HCT116 (cell line): ENCODE data around the gene EPB41L5. TPM values are rescaled to one million over a fixed set of nuclear protein-coding genes. Genes with fewer than 3 reads are reported as not detected.

Experiments used
- ATAC-seq: fragments of 200-7000 bp; cut with Tn5 transposase; 2 replicates; pipeline ENCODE4 v1.9.1; 2020; ENCODE audit warnings: mild to moderate bottlenecking, moderate library complexity
- BruUV-seq: library from RNA; stranded (reverse); fragments of 400-500 nt; replicated peaks from 2 replicates; lab custom pipeline; 2021; lab: Mats Ljungman, UMichigan
- CTCF ChIA-PET: fragments of 300-600 bp; sonication (Branson Sonifier 250); formaldehyde crosslinking; loops from one replicate; lab custom pipeline; 2021; ENCODE audit warnings: antibody characterized with exemption; lab: Charles Lee
- POLR2A ChIA-PET: fragments of 300-600, 350-600 bp; sonication (Branson Sonifier 250); formaldehyde crosslinking; loops from one replicate; lab custom pipeline; 2021; ENCODE audit warnings: antibody characterized with exemption; lab: Charles Lee
- RAD21 ChIA-PET, 2 experiments: fragments of 300-600 bp; sonication (Branson Sonifier 250); formaldehyde crosslinking; loops; one replicate each; lab custom pipeline; 2023; ENCODE audit warnings: low total read pairs in 2 of 2; ENCODE audit not compliant: uncharacterized antibody in 2 of 2, unreplicated experiment in 2 of 2, low non-redundant PET in 1 of 2; lab: Charles Lee
- DNase-seq: peaks from one replicate; pipeline ENCODE4 v3.0.0-alpha.2; 2010; ENCODE audit warnings: low read depth, low spot score
- H2AFZ ChIP-seq: fragments of 200-600 bp; shearing (Covaris generic), sonication (generic); 2 replicates; pipeline ENCODE4 v1.6.1; 2017; ENCODE audit warnings: low read depth, mixed run types, mixed read lengths, antibody characterized with exemption, low read length; ENCODE audit not compliant: poor library complexity, severe bottlenecking
- H3K27ac ChIP-seq: 2 replicates; pipeline ENCODE4 v1.5.1; 2012; ENCODE audit warnings: low read depth, low read length
- H3K27me3 ChIP-seq: fragments of 200-600 bp; sonication (generic); 2 replicates; pipeline ENCODE4 v1.6.1; 2016; ENCODE audit warnings: mixed run types, low read length, mixed read lengths; ENCODE audit not compliant: insufficient read depth
- H3K36me3 ChIP-seq, 2 experiments: fragments of 200-500 bp in 1 of 2; fragments of 200-600 bp in 1 of 2; sonication (Bioruptor generic) in 1 of 2; sonication (generic) in 1 of 2; 2 replicates each; pipeline versions ENCODE4 v1.5.1 to v1.6.1; 2014 to 2016; ENCODE audit warnings: low read length in 2 of 2, inconsistent platforms in 1 of 2, mixed read lengths in 1 of 2, mixed run types in 1 of 2; ENCODE audit not compliant: insufficient read depth in 2 of 2, control insufficient read depth in 1 of 2
- H3K4me1 ChIP-seq, 2 experiments: fragments of 200-600 bp in 1 of 2; sonication (generic) in 1 of 2; 2 replicates each; pipeline versions ENCODE4 v1.5.1 to v1.6.1; 2012 to 2017; ENCODE audit warnings: low read length in 2 of 2, inconsistent platforms in 1 of 2, mild to moderate bottlenecking in 1 of 2, mixed read lengths in 1 of 2, mixed run types in 1 of 2, moderate library complexity in 1 of 2; ENCODE audit not compliant: insufficient read depth in 2 of 2, control insufficient read depth in 1 of 2
- H3K4me2 ChIP-seq: fragments of 200-600 bp; sonication (generic); 2 replicates; pipeline ENCODE4 v1.6.1; 2017; ENCODE audit warnings: mixed run types, low read length, mixed read lengths
- H3K4me3 ChIP-seq, 2 experiments: fragments of 200-600 bp in 1 of 2; sonication (generic) in 1 of 2; replicated peaks in 1 of 2; 2 replicates each; pipeline ENCODE4 v1.5.1; 2011 to 2016; ENCODE audit warnings: low read length in 2 of 2, control low read depth in 1 of 2, low read depth in 1 of 2, mild to moderate bottlenecking in 1 of 2, mixed read lengths in 1 of 2, mixed run types in 1 of 2
- H3K79me2 ChIP-seq: fragments of 200-600 bp; sonication (generic); 2 replicates; pipeline ENCODE4 v1.6.1; 2017; ENCODE audit warnings: mild to moderate bottlenecking, mixed run types, low read length, moderate library complexity, mixed read lengths; ENCODE audit not compliant: insufficient read depth
- H3K9ac ChIP-seq: fragments of 200-600 bp; sonication (generic); 2 replicates; pipeline ENCODE4 v1.6.1; 2016; ENCODE audit warnings: low read length, mixed read lengths
- H3K9me2 ChIP-seq: fragments of 200-600 bp; sonication (generic), shearing (Covaris generic); 2 replicates; pipeline ENCODE4 v1.6.1; 2017; ENCODE audit warnings: mixed run types, mild to moderate bottlenecking, moderate library complexity; ENCODE audit not compliant: insufficient read depth
- H3K9me3 ChIP-seq, 2 experiments: fragments of 200-500 bp in 1 of 2; fragments of 200-600 bp in 1 of 2; sonication (Bioruptor generic) in 1 of 2; sonication (generic) in 1 of 2; 2 replicates each; pipeline ENCODE4 v1.6.1; 2014 to 2017; ENCODE audit warnings: low read length in 2 of 2, mixed read lengths in 2 of 2, inconsistent platforms in 1 of 2, low read depth in 1 of 2, mild to moderate bottlenecking in 1 of 2, mixed run types in 1 of 2, moderate library complexity in 1 of 2; ENCODE audit not compliant: control insufficient read depth in 1 of 2, insufficient read depth in 1 of 2
- H4K20me1 ChIP-seq: fragments of 200-600 bp; sonication (generic), shearing (Covaris generic); 2 replicates; pipeline ENCODE4 v1.6.1; 2017; ENCODE audit warnings: mixed run types, mild to moderate bottlenecking, moderate library complexity; ENCODE audit not compliant: insufficient read depth
- CBX3 ChIP-seq: IDR thresholded peaks from 2 replicates; pipeline ENCODE4 v1.6.1; 2012; ENCODE audit warnings: low read depth
- CEBPB ChIP-seq: IDR thresholded peaks from 2 replicates; pipeline ENCODE4 v1.6.1; 2012; ENCODE audit warnings: low read depth
- EGR1 ChIP-seq: IDR thresholded peaks from 2 replicates; pipeline ENCODE4 v1.6.1; 2012; ENCODE audit warnings: low read depth
- ELF1 ChIP-seq: IDR thresholded peaks from 2 replicates; pipeline ENCODE4 v1.6.1; 2012; ENCODE audit warnings: low read depth, borderline replicate concordance
- EZH2 ChIP-seq: fragments of 200-600 bp; sonication (generic); IDR thresholded peaks from 2 replicates; pipeline ENCODE4 v1.6.1; 2017; ENCODE audit warnings: antibody characterized with exemption, mixed run types
- EZH2phosphoT487 ChIP-seq: fragments of 200-600 bp; IDR thresholded peaks from 2 replicates; pipeline ENCODE4 v1.6.1; 2018; ENCODE audit warnings: antibody characterized with exemption, borderline replicate concordance
- JUND ChIP-seq: IDR thresholded peaks from 2 replicates; pipeline ENCODE4 v1.6.1; 2012
- POLR2A ChIP-seq: IDR thresholded peaks from 2 replicates; pipeline ENCODE4 v1.7.0; 2011; ENCODE audit warnings: borderline replicate concordance; ENCODE audit not compliant: insufficient read depth, insufficient read length; ENCODE audit errors: extremely low read depth
- POLR2AphosphoS5 ChIP-seq: IDR thresholded peaks from 2 replicates; pipeline ENCODE4 v1.6.1; 2011; ENCODE audit warnings: mild to moderate bottlenecking, low read depth, low read length, moderate library complexity
- SRF ChIP-seq: IDR thresholded peaks from 2 replicates; pipeline ENCODE4 v1.6.1; 2012; ENCODE audit warnings: low read depth
- TCF7L2 ChIP-seq: IDR thresholded peaks from 2 replicates; pipeline ENCODE4 v1.7.0; 2011; ENCODE audit warnings: borderline replicate concordance, inconsistent platforms; ENCODE audit not compliant: insufficient read depth, insufficient read length; ENCODE audit errors: extremely low read depth
- ZFX ChIP-seq: fragments of 450-650 bp; IDR thresholded peaks from 2 replicates; pipeline ENCODE4 v1.6.1; 2017
- ZNF274 ChIP-seq: fragments of 200-500 bp; sonication (Bioruptor generic); IDR thresholded peaks from 2 replicates; pipeline ENCODE4 v1.6.1; 2014; ENCODE audit warnings: mild to moderate bottlenecking, low read depth, low read length, inconsistent platforms
- intact Hi-C: fragments of 100-400 bp; cut with micrococcal nuclease; formaldehyde crosslinking; loops from 2 replicates; pipeline ENCODE4 v1.10.0; 2022
- total RNA-seq: library from RNA; stranded (reverse); gene quantifications from one replicate; pipeline ENCODE4 v1.2.1, GENCODE V29; 2021; ENCODE audit not compliant: unreplicated experiment
- TF ChIP-seq, protein P1 (sequence below): IDR thresholded peaks from 2 replicates; pipeline ENCODE4 v1.6.1; 2012
- TF ChIP-seq, protein P2 (sequence below), 3 experiments: fragments of 200-600 bp in 1 of 3; sonication (generic) in 1 of 3; IDR thresholded peaks in 2 of 3; conservative IDR thresholded peaks in 1 of 3; 2 replicates each; pipeline ENCODE4 v1.5.1; 2012 to 2017; ENCODE audit warnings: low read depth in 2 of 3, low read length in 2 of 3, antibody characterized with exemption in 1 of 3, borderline replicate concordance in 1 of 3, control low read depth in 1 of 3, mild to moderate bottlenecking in 1 of 3, mixed read lengths in 1 of 3, mixed run types in 1 of 3, moderate library complexity in 1 of 3; ENCODE audit not compliant: insufficient read depth in 1 of 3
- TF ChIP-seq, protein P3 (sequence below): IDR thresholded peaks from 2 replicates; pipeline ENCODE4 v1.6.1; 2011; ENCODE audit warnings: mild to moderate bottlenecking, low read length, moderate library complexity; ENCODE audit not compliant: insufficient replicate concordance; ENCODE audit errors: extremely low read depth
- TF ChIP-seq, protein P4 (sequence below): IDR thresholded peaks from 2 replicates; pipeline ENCODE4 v1.6.1; 2012

EPB41L5 gene
- total RNA-seq, 1 experiment from 2014 or later: 14.7 TPM

DNA sequence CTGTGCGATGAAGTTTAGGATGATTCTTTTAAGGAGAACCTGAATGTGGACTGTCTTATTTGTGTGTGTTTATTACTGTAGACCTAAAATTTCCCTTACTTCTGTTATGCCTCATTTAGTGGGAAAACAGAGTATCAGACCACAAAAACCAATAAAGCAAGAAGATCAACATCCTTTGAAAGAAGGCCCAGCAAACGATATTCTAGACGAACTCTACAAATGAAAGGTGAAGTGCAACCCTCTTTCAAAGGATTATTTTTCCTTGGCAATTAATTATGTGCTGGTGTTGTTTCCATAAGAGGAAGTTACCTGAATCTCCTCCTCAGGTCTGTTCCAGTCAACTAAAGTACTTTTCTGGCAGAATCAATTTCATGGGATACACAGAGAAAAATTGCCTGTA, 78.6 kb downstream of the EPB41L5 start:
- RAD21 ChIA-PET: no interaction called here
- ATAC-seq (no peak), DNase-seq (no peak)
- no peaks in the 10 kb centered on the region for H4K20me1 ChIP-seq
- TF ChIP-seq ZNF274 (no peak), CBX3 (no peak), TCF7L2 (no peak), EGR1 (no peak), JUND (no peak), POLR2A (no peak), ZFX (no peak), SRF (no peak), EZH2phosphoT487 (no peak)
- TF ChIP-seq, protein P1, sequence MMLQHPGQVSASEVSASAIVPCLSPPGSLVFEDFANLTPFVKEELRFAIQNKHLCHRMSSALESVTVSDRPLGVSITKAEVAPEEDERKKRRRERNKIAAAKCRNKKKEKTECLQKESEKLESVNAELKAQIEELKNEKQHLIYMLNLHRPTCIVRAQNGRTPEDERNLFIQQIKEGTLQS: no peak
- no peak overlapping the region for H3K9ac ChIP-seq
- H3K4me3 ChIP-seq: no peak overlapping the region
- no peaks in the 10 kb centered on the region for H3K9me2 ChIP-seq
- BruUV-seq: no TSS peak
- H3K27ac ChIP-seq: no peak overlapping the region
- POLR2A ChIA-PET: no interaction called here
- no peak overlapping the region for H2AFZ ChIP-seq
- intact Hi-C loops: no loop called here
- H3K9me3 ChIP-seq: no peaks in the 10 kb centered on the region
- CTCF ChIA-PET: no interaction called here
- H3K27me3 ChIP-seq: no peaks in the 10 kb centered on the region
- H3K4me1 ChIP-seq: no peaks in the 10 kb centered on the region
- no peaks in the 10 kb centered on the region for H3K79me2 ChIP-seq
- H3K4me2 ChIP-seq: no peak overlapping the region
- H3K36me3 ChIP-seq: no peaks in the 10 kb centered on the region

DNA sequence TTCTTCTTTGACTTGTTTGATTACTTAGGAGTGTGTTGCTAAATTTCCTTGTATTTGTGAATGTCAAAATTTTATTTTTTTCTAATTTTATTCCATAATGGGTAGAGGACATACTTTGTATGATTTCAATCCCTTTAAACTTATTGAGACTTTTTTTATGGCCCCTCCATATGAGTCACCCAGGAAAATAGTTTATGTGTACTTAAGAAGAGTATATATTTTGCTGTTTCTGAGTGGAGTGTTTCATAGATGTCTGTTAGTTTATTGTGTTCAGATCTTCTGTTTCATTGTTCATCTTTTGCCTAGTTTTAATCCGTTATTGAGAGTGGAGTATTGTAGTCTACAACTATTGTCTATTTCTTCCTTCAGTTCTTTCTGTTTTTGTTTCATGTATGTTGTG, 81.9 kb downstream of the EPB41L5 start:
- Histone ChIP-seq H4K20me1 (no peaks in the 10 kb centered on the region), H3K36me3 (no peaks in the 10 kb centered on the region), H3K4me2 (no peak overlapping the region), H3K4me1 (no peaks in the 10 kb centered on the region), H3K9ac (no peak overlapping the region), H2AFZ (no peak overlapping the region), H3K9me3 (no peaks in the 10 kb centered on the region), H3K79me2 (no peaks in the 10 kb centered on the region), H3K9me2 (no peaks in the 10 kb centered on the region), H3K27me3 (no peaks in the 10 kb centered on the region), H3K4me3 (no peak overlapping the region), H3K27ac (no peak overlapping the region)
- ATAC-seq (no peak), DNase-seq (no peak)
- intact Hi-C loops: no loop called here
- RAD21 ChIA-PET: no interaction called here
- CTCF ChIA-PET: no interaction called here
- POLR2A ChIA-PET: no interaction called here
- no TSS peak for BruUV-seq
- TF ChIP-seq EZH2phosphoT487 (no peak), CBX3 (no peak), EZH2 (no peak), POLR2AphosphoS5 (no peak), SRF (no peak), POLR2A (no peak), CEBPB (no peak), ZFX (no peak), TCF7L2 (no peak), ELF1 (no peak)
- TF ChIP-seq, protein P2, sequence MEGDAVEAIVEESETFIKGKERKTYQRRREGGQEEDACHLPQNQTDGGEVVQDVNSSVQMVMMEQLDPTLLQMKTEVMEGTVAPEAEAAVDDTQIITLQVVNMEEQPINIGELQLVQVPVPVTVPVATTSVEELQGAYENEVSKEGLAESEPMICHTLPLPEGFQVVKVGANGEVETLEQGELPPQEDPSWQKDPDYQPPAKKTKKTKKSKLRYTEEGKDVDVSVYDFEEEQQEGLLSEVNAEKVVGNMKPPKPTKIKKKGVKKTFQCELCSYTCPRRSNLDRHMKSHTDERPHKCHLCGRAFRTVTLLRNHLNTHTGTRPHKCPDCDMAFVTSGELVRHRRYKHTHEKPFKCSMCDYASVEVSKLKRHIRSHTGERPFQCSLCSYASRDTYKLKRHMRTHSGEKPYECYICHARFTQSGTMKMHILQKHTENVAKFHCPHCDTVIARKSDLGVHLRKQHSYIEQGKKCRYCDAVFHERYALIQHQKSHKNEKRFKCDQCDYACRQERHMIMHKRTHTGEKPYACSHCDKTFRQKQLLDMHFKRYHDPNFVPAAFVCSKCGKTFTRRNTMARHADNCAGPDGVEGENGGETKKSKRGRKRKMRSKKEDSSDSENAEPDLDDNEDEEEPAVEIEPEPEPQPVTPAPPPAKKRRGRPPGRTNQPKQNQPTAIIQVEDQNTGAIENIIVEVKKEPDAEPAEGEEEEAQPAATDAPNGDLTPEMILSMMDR (IDR thresholded peaks at IDR 0.05 in 2 of 3, conservative IDR thresholded peaks at IDR 0.05 in 1 of 3; ENCODE audit: borderline replicate concordance in 1 of 3, insufficient read depth in 1 of 3, low read depth in 2 of 3, low read length in 2 of 3): no peak
- TF ChIP-seq, protein P3, sequence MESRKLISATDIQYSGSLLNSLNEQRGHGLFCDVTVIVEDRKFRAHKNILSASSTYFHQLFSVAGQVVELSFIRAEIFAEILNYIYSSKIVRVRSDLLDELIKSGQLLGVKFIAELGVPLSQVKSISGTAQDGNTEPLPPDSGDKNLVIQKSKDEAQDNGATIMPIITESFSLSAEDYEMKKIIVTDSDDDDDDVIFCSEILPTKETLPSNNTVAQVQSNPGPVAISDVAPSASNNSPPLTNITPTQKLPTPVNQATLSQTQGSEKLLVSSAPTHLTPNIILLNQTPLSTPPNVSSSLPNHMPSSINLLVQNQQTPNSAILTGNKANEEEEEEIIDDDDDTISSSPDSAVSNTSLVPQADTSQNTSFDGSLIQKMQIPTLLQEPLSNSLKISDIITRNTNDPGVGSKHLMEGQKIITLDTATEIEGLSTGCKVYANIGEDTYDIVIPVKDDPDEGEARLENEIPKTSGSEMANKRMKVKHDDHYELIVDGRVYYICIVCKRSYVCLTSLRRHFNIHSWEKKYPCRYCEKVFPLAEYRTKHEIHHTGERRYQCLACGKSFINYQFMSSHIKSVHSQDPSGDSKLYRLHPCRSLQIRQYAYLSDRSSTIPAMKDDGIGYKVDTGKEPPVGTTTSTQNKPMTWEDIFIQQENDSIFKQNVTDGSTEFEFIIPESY: no peak
- TF ChIP-seq, protein P4, sequence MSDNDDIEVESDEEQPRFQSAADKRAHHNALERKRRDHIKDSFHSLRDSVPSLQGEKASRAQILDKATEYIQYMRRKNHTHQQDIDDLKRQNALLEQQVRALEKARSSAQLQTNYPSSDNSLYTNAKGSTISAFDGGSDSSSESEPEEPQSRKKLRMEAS: no peak
- TF ChIP-seq, protein P1: no peak
